Astrocyte (in vitro differentiated cells and primary cell): ENCODE measurements around the gene JAKMIP2.

Source experiments
- EZH2 ChIP-seq: IDR thresholded peaks from 2 replicates; pipeline ENCODE4 v1.6.1; 2012; ENCODE audit warnings: mild to moderate bottlenecking, low read length, inconsistent platforms; ENCODE audit not compliant: insufficient read depth
- TF ChIP-seq, protein P1 (sequence below): IDR thresholded peaks from 2 replicates; pipeline ENCODE4 v1.5.1; 2011; ENCODE audit warnings: low read depth, mild to moderate bottlenecking, inconsistent platforms, low read length, moderate library complexity; ENCODE audit not compliant: insufficient read depth

DNA sequence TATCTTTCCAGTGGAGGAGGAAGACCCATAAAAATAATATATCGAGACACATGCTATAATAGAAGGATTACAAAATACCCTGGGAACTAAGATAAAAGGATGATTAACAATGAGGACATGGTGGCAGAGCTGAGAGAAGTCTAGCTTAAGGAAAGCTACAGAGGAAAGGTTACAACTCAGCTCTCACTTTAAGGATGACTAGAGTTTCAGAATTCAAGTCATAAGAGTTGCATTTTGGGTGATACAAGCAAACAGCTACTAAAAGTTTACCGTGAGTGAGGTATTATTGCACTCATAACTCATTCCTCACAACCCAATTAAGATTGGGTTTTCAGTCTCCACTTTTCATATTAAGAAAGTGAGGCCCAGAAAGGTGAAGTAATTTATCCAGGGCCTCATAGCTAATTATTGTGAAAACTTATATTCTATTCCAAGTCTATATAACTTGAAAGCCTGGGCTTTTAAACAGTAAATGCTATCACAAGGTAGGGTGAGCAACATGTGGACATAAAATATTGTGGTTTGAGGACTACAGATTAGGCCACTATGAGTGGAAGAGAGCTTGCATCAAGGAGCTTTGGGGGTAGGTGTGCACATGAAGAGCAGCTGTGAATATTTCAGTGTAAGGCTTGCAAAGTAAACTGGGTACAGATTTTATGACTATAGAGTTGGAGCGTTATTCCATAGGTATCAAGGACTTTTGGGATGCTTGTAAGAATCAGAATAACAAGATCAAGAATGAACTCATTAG lies 28.0 kb downstream of the JAKMIP2 start:
- TF ChIP-seq, protein P1, sequence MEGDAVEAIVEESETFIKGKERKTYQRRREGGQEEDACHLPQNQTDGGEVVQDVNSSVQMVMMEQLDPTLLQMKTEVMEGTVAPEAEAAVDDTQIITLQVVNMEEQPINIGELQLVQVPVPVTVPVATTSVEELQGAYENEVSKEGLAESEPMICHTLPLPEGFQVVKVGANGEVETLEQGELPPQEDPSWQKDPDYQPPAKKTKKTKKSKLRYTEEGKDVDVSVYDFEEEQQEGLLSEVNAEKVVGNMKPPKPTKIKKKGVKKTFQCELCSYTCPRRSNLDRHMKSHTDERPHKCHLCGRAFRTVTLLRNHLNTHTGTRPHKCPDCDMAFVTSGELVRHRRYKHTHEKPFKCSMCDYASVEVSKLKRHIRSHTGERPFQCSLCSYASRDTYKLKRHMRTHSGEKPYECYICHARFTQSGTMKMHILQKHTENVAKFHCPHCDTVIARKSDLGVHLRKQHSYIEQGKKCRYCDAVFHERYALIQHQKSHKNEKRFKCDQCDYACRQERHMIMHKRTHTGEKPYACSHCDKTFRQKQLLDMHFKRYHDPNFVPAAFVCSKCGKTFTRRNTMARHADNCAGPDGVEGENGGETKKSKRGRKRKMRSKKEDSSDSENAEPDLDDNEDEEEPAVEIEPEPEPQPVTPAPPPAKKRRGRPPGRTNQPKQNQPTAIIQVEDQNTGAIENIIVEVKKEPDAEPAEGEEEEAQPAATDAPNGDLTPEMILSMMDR, result no peak
- no peak for TF ChIP-seq EZH2
